ENCODE data around the gene SF3A2.

SF3A2 gene

GRCh38 chr19:2201473-2202148 lies 35.0 kb upstream of the SF3A2 start:
- H3K4me3 ChIP-seq (ENCODE audit: low read depth, low read length), result no peak overlapping the region
- TF ChIP-seq CTCF (IDR thresholded peaks at IDR 0.05; ENCODE audit: low read depth, low read length), result no peak
- TF ChIP-seq MAX (IDR thresholded peaks at IDR 0.05; ENCODE audit: low read depth, low read length), result no peak
- no peak for TF ChIP-seq MYC (IDR thresholded peaks at IDR 0.05; ENCODE audit: low read depth, low read length)
- no peak for DNase-seq (ENCODE audit: low read depth)

GRCh38 chr19:2202366-2202765 lies 34.3 kb upstream of the SF3A2 start:
- no peak for DNase-seq (ENCODE audit: low read depth)
- no peak for TF ChIP-seq MYC (IDR thresholded peaks at IDR 0.05; ENCODE audit: low read depth, low read length)
- no peak for TF ChIP-seq MAX (IDR thresholded peaks at IDR 0.05; ENCODE audit: low read depth, low read length)
- no peak for TF ChIP-seq CTCF (IDR thresholded peaks at IDR 0.05; ENCODE audit: low read depth, low read length)
- TF ChIP-seq POLR2A (IDR thresholded peaks at IDR 0.05; ENCODE audit: extremely low read depth, insufficient read length), result no peak
- no peak overlapping the region for H3K4me3 ChIP-seq (ENCODE audit: low read depth, low read length)

- no peak overlapping the region for H3K4me3 ChIP-seq (ENCODE audit: low read depth, low read length)
- TF ChIP-seq POLR2A (IDR thresholded peaks at IDR 0.05; ENCODE audit: extremely low read depth, insufficient read length) (no peak), CTCF (IDR thresholded peaks at IDR 0.05; ENCODE audit: low read depth, low read length) (no peak), MAX (IDR thresholded peaks at IDR 0.05; ENCODE audit: low read depth, low read length) (no peak), MYC (IDR thresholded peaks at IDR 0.05; ENCODE audit: low read depth, low read length) (no peak)
- no peak for DNase-seq (ENCODE audit: low read depth)
Measured at GRCh38 chr19:2207008-2207407, 29.6 kb upstream of the SF3A2 start.

- DNase-seq (ENCODE audit: low read depth), result peak; percentile 41
Measured at GRCh38 chr19:2207991-2208860, 28.4 kb upstream of the SF3A2 start.

GRCh38 chr19:2208975-2209374 lies 27.6 kb upstream of the SF3A2 start:
- H3K4me3 ChIP-seq (ENCODE audit: low read depth, low read length), result no peak overlapping the region
- no peak for DNase-seq (ENCODE audit: low read depth)
- TF ChIP-seq MAX (IDR thresholded peaks at IDR 0.05; ENCODE audit: low read depth, low read length), result no peak
- TF ChIP-seq POLR2A (IDR thresholded peaks at IDR 0.05; ENCODE audit: extremely low read depth, insufficient read length), result no peak
- TF ChIP-seq MYC (IDR thresholded peaks at IDR 0.05; ENCODE audit: low read depth, low read length), result no peak
- no peak for TF ChIP-seq CTCF (IDR thresholded peaks at IDR 0.05; ENCODE audit: low read depth, low read length)

More at GRCh38 chr19:2207991-2208860, 28.4 kb upstream of the SF3A2 start:
- H3K4me3 ChIP-seq (ENCODE audit: low read depth, low read length), result no peak overlapping the region
- TF ChIP-seq POLR2A (IDR thresholded peaks at IDR 0.05; ENCODE audit: extremely low read depth, insufficient read length), result no peak
- no peak for TF ChIP-seq CTCF (IDR thresholded peaks at IDR 0.05; ENCODE audit: low read depth, low read length)
